Lung (tissue), 12 donors: ENCODE data around the gene DNASE1L3. TPM values are rescaled to one million over a fixed set of nuclear protein-coding genes. Genes with fewer than 3 reads are reported as not detected.
A peak's percentile ranks its signal among the peaks of the same experiment; 100 is the strongest.

Experiments
- ATAC-seq: fragments of 200-7000 bp; cut with Tn5 transposase; one replicate; pipeline ENCODE4 v1.9.1; 2020; ENCODE audit warnings: moderate number of reproducible peaks; ENCODE audit not compliant: insufficient read depth, low FRiP score
- DNase-seq, 3 donors: peaks; one replicate each; pipeline ENCODE4 v3.0.0-alpha.2; 2013 to 2017
- H3K27ac ChIP-seq, 2 donors: one replicate each; pipeline ENCODE4 v1.5.1; 2013; ENCODE audit warnings: mild to moderate bottlenecking in 2 of 2, moderate library complexity in 2 of 2, control low read depth in 1 of 2, inconsistent platforms in 1 of 2, low read depth in 1 of 2, low read length in 1 of 2
- H3K27me3 ChIP-seq, 3 donors: one replicate each; pipeline ENCODE4 v1.5.1; 2013; ENCODE audit warnings: low read length in 2 of 3; ENCODE audit not compliant: control insufficient read depth in 3 of 3, insufficient read depth in 3 of 3
- H3K36me3 ChIP-seq, 4 donors: one replicate each; pipeline ENCODE4 v1.5.1; 2013; ENCODE audit warnings: low read length in 4 of 4, mild to moderate bottlenecking in 1 of 4, moderate library complexity in 1 of 4; ENCODE audit not compliant: control insufficient read depth in 4 of 4, insufficient read depth in 4 of 4
- H3K4me1 ChIP-seq, 5 donors: one replicate each; pipeline ENCODE4 v1.5.1; 2013; ENCODE audit warnings: low read length in 5 of 5, mild to moderate bottlenecking in 2 of 5, moderate library complexity in 1 of 5; ENCODE audit not compliant: control insufficient read depth in 5 of 5, insufficient read depth in 5 of 5
- H3K4me3 ChIP-seq: one replicate; pipeline ENCODE4 v1.5.1; 2013; ENCODE audit warnings: mild to moderate bottlenecking, control low read depth, moderate library complexity
- H3K9ac ChIP-seq, 2 donors: one replicate each; pipeline ENCODE4 v1.5.1; 2013; ENCODE audit warnings: low read length in 2 of 2, control low read depth in 1 of 2; ENCODE audit not compliant: insufficient read depth in 1 of 2
- H3K9me3 ChIP-seq, 4 donors: one replicate each; pipeline ENCODE4 v1.5.1; 2013; ENCODE audit warnings: low read length in 3 of 4, mild to moderate bottlenecking in 1 of 4, moderate library complexity in 1 of 4; ENCODE audit not compliant: control insufficient read depth in 4 of 4, insufficient read depth in 3 of 4
- CTCF ChIP-seq: IDR thresholded peaks from 2 replicates; pipeline ENCODE4 v1.5.1; 2012; ENCODE audit warnings: mild to moderate bottlenecking; ENCODE audit errors: control extremely low read depth, extremely low read depth
- WGBS, 2 donors: extraction: QIAGEN DNeasy Blood & Tissue Kit; methylation state at CpG; one replicate each; pipeline ENCODE4 v1.1.7; 2013; 5-methylcytosine and 5-hydroxymethylcytosine counted together
- polyA plus RNA-seq, 2 donors: library from polyadenylated mRNA; stranded (reverse); fragments of 200-250 nt; gene quantifications; one replicate each; pipeline ENCODE4 v1.2.1, GENCODE V29; 2013
- total RNA-seq, 2 donors: library from RNA; depleted of rRNA in 1 of 2; stranded (reverse); fragments of >200 nt in 1 of 2; gene quantifications; one replicate each; pipeline ENCODE4 v1.2.1, GENCODE V29; 2014 to 2021
- donor health status: control.
- donor health status: control.
- donor health status: Bipolar disorder and iron deficiency.
- donor health status: healthy.
- donor health status: DM: yes; HTN: yes; CAD: no.

The DNASE1L3 gene
- total and polyA plus RNA-seq, 4 donors = 1.2 to 10.7 (median 2.4) TPM

DNA sequence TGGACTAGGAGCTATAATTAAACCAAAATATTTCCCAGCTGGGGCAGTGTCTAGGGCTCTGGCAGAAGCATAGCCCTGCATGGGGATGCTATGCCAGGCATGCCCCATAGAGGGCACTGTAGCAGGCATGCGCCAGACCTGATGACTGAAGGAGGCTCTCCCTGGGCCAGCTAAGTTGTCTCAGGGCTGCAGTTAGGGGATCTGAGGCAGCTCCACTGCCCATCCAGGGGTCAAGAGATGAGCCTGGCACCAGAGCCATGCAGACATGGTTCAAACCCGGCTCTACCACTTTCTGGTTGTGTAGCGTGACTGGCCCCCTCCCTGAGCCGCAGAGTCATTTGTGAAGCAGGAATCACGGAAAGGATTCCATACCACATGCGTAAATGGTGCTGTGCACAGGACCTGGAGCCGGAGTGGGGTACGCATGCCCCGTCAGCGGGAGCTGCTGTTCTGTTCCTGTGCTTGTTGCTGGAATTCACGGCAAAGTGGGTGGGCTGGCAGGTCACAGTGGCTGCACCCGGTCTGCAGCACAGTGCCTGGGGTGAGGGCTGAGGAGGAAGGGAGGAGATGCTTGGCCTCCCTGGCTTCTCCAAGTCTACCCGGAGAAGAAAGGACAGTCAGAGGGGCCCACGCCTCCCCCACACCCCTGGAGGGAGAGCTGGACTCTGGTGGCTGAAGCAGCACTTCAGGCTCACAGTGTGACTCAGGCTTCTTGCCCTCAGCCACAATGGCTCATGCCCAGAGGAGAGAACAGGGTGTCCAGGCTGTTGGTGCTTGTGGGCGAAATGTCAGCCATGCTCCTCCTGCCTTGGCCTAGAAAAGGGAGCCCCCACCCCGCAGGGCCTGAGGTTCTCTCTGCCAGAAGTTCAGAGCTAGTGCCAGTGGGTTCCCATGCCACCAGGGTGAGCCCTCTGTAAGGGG lies 43.1 kb downstream of the DNASE1L3 start:
- Histone ChIP-seq H3K9me3 (no peaks in the 10 kb centered on the region), H3K4me1 (peaks cover 1 to 47% (median 32%) of the 10 kb centered on the region in 5 donors), H3K9ac (no peak overlapping the region), H3K27ac (peak overlapping the region in 1 of 2 donors; percentile 47), H3K27me3 (peaks cover 0 to 2% (median 0%) of the 10 kb centered on the region in 3 donors), H3K4me3 (no peak overlapping the region), H3K36me3 (peaks cover 0 to 28% (median 6%) of the 10 kb centered on the region in 4 donors)
- peak; percentile 65 for TF ChIP-seq CTCF
- 88 to 90% methylated on average over 16 of the region's 16 CpGs for WGBS, 2 donors
- peak; percentile 70 for ATAC-seq
- DNase-seq = peak; percentile 84 to 90 (median 86)

DNA sequence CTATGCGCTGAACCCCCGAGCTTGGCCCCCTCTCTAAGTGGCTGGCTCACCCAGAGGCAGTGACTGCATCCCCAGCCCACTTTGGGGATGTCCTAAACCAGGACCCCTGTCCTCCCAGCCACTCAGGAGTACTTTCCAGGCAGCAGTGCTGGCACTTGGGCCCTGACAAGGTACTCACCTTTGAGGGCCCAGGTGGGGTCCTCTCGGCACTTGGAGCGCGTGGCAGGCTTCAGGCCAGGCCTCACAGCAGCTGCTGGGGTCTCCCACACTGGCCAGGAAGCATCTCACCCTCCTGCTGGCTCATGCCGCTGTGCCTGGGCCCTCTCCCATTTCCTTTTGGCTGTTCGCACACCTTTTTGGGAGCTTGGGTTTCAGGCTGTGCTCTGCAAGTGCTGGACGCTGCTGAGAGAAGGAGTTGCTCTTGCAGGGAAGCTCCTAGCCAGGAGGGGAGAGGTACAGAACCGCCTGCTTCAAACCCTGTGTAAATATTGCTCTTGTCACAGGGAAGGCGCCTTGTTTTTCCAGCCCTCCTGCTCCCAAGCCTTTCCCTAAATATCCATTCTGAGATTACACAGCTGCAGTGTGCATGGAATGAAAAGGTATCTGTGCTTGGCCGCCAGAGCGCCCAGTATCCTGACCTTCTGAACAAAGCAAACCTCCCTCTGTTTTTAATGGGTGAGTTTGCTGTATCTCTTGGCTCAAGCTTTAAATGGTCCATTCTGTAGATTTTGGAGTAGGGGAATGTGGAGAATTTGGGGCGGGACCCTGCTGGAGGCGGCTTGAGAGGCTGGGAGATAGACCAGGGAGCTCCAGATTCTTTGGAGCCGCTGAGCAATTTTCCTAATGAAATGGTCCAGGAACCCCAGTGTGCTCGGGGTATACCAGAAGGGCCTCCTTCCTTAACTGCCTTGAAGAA lies 45.6 kb downstream of the DNASE1L3 start:
- Histone ChIP-seq H3K9me3 (peaks cover 0 to 6% (median 0%) of the 10 kb centered on the region in 4 donors), H3K9ac (no peak overlapping the region), H3K36me3 (peaks cover 0 to 28% (median 3%) of the 10 kb centered on the region in 4 donors), H3K4me3 (no peak overlapping the region), H3K4me1 (peaks cover 4 to 55% (median 34%) of the 10 kb centered on the region in 5 donors), H3K27ac (peak overlapping the region; percentile 4 to 82), H3K27me3 (no peaks in the 10 kb centered on the region)
- no peak for ATAC-seq
- DNase-seq = peak; percentile 29 to 40 (median 37)
- 76 to 90% methylated on average over 16 of the region's 16 CpGs for WGBS, 2 donors
- TF ChIP-seq CTCF = no peak

DNA sequence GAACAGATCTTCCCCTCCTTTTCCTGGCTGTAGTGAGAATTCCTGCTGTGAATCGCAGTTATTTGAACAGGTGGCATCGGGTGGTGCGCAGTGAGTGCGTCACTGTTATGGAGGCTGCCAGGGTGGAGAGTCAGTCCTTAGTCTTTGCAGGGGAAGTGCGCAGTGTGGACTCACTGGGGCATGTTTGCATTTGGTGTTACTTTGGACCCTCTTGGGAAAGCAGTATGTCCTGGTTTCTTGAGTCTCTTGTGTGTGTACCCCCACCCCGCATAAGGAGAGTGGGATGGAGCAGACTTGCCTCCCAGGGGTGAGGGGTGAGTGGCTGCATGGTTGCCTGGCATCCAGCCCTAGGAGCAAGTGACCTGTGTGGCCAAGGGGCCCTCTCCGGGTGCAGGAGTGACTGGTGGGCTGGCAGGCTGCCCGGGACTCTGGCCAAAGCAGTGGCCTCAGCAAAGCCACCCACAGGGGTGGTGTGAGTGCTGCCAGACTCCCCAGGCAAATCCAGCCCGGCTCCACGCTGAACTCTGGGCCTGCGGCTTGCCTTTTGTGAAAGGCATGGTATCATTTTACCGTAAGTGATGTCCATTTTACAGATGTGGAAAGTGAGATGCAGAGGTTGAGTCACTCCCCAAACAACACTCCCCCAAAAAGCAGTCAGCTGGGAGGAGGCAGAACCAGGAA lies 46.4 kb downstream of the DNASE1L3 start:
- no peak for ATAC-seq
- TF ChIP-seq CTCF = no peak
- Histone ChIP-seq H3K9me3 (peaks cover 0 to 6% (median 0%) of the 10 kb centered on the region in 4 donors), H3K4me3 (no peak overlapping the region), H3K9ac (peak overlapping the region in 1 of 2 donors; percentile 34), H3K27ac (peak overlapping the region; percentile 4 to 82), H3K27me3 (no peaks in the 10 kb centered on the region), H3K36me3 (peaks cover 0 to 26% (median 2%) of the 10 kb centered on the region in 4 donors), H3K4me1 (peaks cover 4 to 63% (median 34%) of the 10 kb centered on the region in 5 donors)
- DNase-seq = peak; percentile 84 to 86 (median 85)
- 57 to 76% methylated on average over 12 of the region's 12 CpGs for WGBS, 2 donors
